ENCODE results near the gene CPNE2.

The CPNE2 gene

GRCh38 chr16:57145046-57146021 is 53.0 kb downstream of the CPNE2 start:
- Histone ChIP-seq H3K9me3 (ENCODE audit: control insufficient read depth, insufficient read depth, low read length) (no peaks in the 10 kb centered on the region), H3K4me1 (ENCODE audit: insufficient read depth, low read length) (peaks cover 37% of the 10 kb centered on the region), H3K9ac (ENCODE audit: low read depth, low read length) (no peak overlapping the region), H3K36me3 (ENCODE audit: insufficient read depth, low read length) (no peaks in the 10 kb centered on the region)

- Histone ChIP-seq H3K9me3 (ENCODE audit: control insufficient read depth, insufficient read depth, low read length) (no peaks in the 10 kb centered on the region), H3K36me3 (ENCODE audit: insufficient read depth, low read length) (no peaks in the 10 kb centered on the region), H3K4me1 (ENCODE audit: insufficient read depth, low read length) (peaks cover 43% of the 10 kb centered on the region), H3K9ac (ENCODE audit: low read depth, low read length) (no peak overlapping the region)
Measured at GRCh38 chr16:57146040-57146647, 53.8 kb downstream of the CPNE2 start.

- Histone ChIP-seq H3K36me3 (ENCODE audit: insufficient read depth, low read length) (peaks cover under 1% of the 10 kb centered on the region; the same call in 1 of the 2 replicates), H3K9ac (ENCODE audit: low read depth, low read length) (no peak overlapping the region), H3K9me3 (ENCODE audit: control insufficient read depth, insufficient read depth, low read length) (no peaks in the 10 kb centered on the region), H3K4me1 (ENCODE audit: insufficient read depth, low read length) (peaks cover 49% of the 10 kb centered on the region)
Measured at GRCh38 chr16:57146735-57147134, 54.4 kb downstream of the CPNE2 start.

GRCh38 chr16:57147381-57148221 is 55.2 kb downstream of the CPNE2 start:
- H3K4me1 ChIP-seq (ENCODE audit: insufficient read depth, low read length), result peaks cover 51% of the 10 kb centered on the region
- H3K9ac ChIP-seq (ENCODE audit: low read depth, low read length), result no peak overlapping the region
- H3K36me3 ChIP-seq (ENCODE audit: insufficient read depth, low read length), result peaks cover 5% of the 10 kb centered on the region; the same call in 1 of the 2 replicates
- no peaks in the 10 kb centered on the region for H3K9me3 ChIP-seq (ENCODE audit: control insufficient read depth, insufficient read depth, low read length)

GRCh38 chr16:57148481-57148880 is 56.1 kb downstream of the CPNE2 start:
- peaks cover 51% of the 10 kb centered on the region for H3K4me1 ChIP-seq (ENCODE audit: insufficient read depth, low read length)
- H3K9ac ChIP-seq (ENCODE audit: low read depth, low read length), result no peak overlapping the region
- H3K9me3 ChIP-seq (ENCODE audit: control insufficient read depth, insufficient read depth, low read length), result no peaks in the 10 kb centered on the region
- peaks cover 7% of the 10 kb centered on the region; the same call in 1 of the 2 replicates for H3K36me3 ChIP-seq (ENCODE audit: insufficient read depth, low read length)

- H3K9me3 ChIP-seq (ENCODE audit: control insufficient read depth, insufficient read depth, low read length), result no peaks in the 10 kb centered on the region
- peaks cover 15% of the 10 kb centered on the region; the same call in 1 of the 2 replicates for H3K36me3 ChIP-seq (ENCODE audit: insufficient read depth, low read length)
- H3K9ac ChIP-seq (ENCODE audit: low read depth, low read length), result no peak overlapping the region
- H3K4me1 ChIP-seq (ENCODE audit: insufficient read depth, low read length), result peaks cover 51% of the 10 kb centered on the region
Measured at GRCh38 chr16:57149391-57149790, 57.0 kb downstream of the CPNE2 start.

GRCh38 chr16:57150682-57151330 is 58.4 kb downstream of the CPNE2 start:
- H3K4me1 ChIP-seq (ENCODE audit: insufficient read depth, low read length), result peaks cover 43% of the 10 kb centered on the region
- H3K9me3 ChIP-seq (ENCODE audit: control insufficient read depth, insufficient read depth, low read length), result no peaks in the 10 kb centered on the region
- H3K36me3 ChIP-seq (ENCODE audit: insufficient read depth, low read length), result peaks cover 23% of the 10 kb centered on the region; the same call in 1 of the 2 replicates
- H3K9ac ChIP-seq (ENCODE audit: low read depth, low read length), result no peak overlapping the region

- H3K9ac ChIP-seq (ENCODE audit: low read depth, low read length), result no peak overlapping the region
Measured at GRCh38 chr16:57151369-57151768, 59.0 kb downstream of the CPNE2 start.

GRCh38 chr16:57152096-57153093 is 60.0 kb downstream of the CPNE2 start:
- Histone ChIP-seq H3K36me3 (ENCODE audit: insufficient read depth, low read length) (peaks cover 23% of the 10 kb centered on the region; the same call in 1 of the 2 replicates), H3K4me1 (ENCODE audit: insufficient read depth, low read length) (peaks cover 27% of the 10 kb centered on the region), H3K9ac (ENCODE audit: low read depth, low read length) (no peak overlapping the region), H3K9me3 (ENCODE audit: control insufficient read depth, insufficient read depth, low read length) (no peaks in the 10 kb centered on the region)

More at GRCh38 chr16:57151369-57151768, 59.0 kb downstream of the CPNE2 start:
- peaks cover 23% of the 10 kb centered on the region; the same call in 1 of the 2 replicates for H3K36me3 ChIP-seq (ENCODE audit: insufficient read depth, low read length)
- peaks cover 37% of the 10 kb centered on the region for H3K4me1 ChIP-seq (ENCODE audit: insufficient read depth, low read length)
- H3K9me3 ChIP-seq (ENCODE audit: control insufficient read depth, insufficient read depth, low read length), result no peaks in the 10 kb centered on the region

- Histone ChIP-seq H3K9ac (ENCODE audit: low read depth, low read length) (no peak overlapping the region), H3K9me3 (ENCODE audit: control insufficient read depth, insufficient read depth, low read length) (no peaks in the 10 kb centered on the region), H3K36me3 (ENCODE audit: insufficient read depth, low read length) (peaks cover 23% of the 10 kb centered on the region; the same call in 1 of the 2 replicates), H3K4me1 (ENCODE audit: insufficient read depth, low read length) (peaks cover 16% of the 10 kb centered on the region; the same call in 1 of the 2 replicates)
Measured at GRCh38 chr16:57153841-57154240, 61.5 kb downstream of the CPNE2 start.

- H3K36me3 ChIP-seq (ENCODE audit: insufficient read depth, low read length), result peaks cover 23% of the 10 kb centered on the region; the same call in 1 of the 2 replicates
- no peaks in the 10 kb centered on the region for H3K9me3 ChIP-seq (ENCODE audit: control insufficient read depth, insufficient read depth, low read length)
- peaks cover 22% of the 10 kb centered on the region for H3K4me1 ChIP-seq (ENCODE audit: insufficient read depth, low read length)
- no peak overlapping the region for H3K9ac ChIP-seq (ENCODE audit: low read depth, low read length)
Measured at GRCh38 chr16:57155702-57156350, 63.4 kb downstream of the CPNE2 start.

- Histone ChIP-seq H3K9me3 (ENCODE audit: control insufficient read depth, insufficient read depth, low read length) (no peaks in the 10 kb centered on the region), H3K9ac (ENCODE audit: low read depth, low read length) (no peak overlapping the region), H3K4me1 (ENCODE audit: insufficient read depth, low read length) (peaks cover 20% of the 10 kb centered on the region), H3K36me3 (ENCODE audit: insufficient read depth, low read length) (peaks cover 23% of the 10 kb centered on the region; the same call in 1 of the 2 replicates)
Measured at GRCh38 chr16:57156351-57156703, 63.9 kb downstream of the CPNE2 start.

All from ES-I3 (cell line).